Measurements from ENCODE around the gene FARP1.

FARP1 gene

DNA sequence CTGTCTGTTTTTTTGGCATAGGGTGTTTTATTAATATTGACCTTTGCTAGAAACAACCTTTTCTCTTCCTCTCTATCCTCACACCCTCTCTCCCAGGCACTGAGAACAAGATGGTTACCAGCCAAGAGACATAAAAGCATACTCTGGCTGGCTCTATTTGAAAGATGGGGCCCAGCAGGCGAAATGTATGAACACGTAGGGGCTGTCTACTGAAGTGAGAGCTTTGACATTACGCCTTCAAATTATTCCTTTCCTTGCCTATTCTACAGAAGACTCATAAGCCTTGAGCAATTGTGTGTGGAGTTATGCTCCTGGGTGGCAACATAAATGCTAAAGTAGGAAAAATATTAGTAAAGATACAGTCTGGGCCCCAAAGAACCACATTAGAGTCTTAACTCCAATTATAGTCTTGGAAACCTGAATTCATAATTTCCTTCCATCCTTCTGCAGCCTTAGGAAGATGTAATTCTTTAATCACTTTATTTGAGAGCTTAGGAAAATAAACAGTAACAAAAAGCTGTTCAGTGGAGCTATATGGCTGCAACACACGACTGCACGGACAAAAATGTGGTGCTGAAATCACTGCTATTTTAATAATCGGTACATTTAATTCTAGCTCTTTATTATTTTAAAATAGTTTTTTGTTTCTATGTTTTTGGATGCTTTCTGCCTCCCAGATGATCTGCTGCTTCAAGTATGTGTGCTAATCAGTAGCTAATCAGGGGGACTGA lies 156.5 kb downstream of the FARP1 start:
- Histone ChIP-seq H3K27me3 (ENCODE audit: control insufficient read depth, low read length) (no peaks in the 10 kb centered on the region), H3K9me2 (replicated peaks; ENCODE audit: control insufficient read depth, low read length) (no peaks in the 10 kb centered on the region), H3F3A (ENCODE audit: control insufficient read depth, insufficient read depth) (no peaks in the 10 kb centered on the region), H3K79me2 (ENCODE audit: control insufficient read depth, low read length) (no peaks in the 10 kb centered on the region), H3K27ac (ENCODE audit: low read depth, low read length) (no peak overlapping the region), H3K4me1 (ENCODE audit: control insufficient read depth, low read length) (no peaks in the 10 kb centered on the region), H3K36me3 (ENCODE audit: control insufficient read depth, low read length) (no peaks in the 10 kb centered on the region), H3K4me2 (ENCODE audit: low read length) (no peak overlapping the region), H4K20me1 (ENCODE audit: control insufficient read depth, insufficient read depth, low read depth, low read length) (no peaks in the 10 kb centered on the region), H3K9me3 (ENCODE audit: control insufficient read depth, insufficient read depth, low read length) (no peaks in the 10 kb centered on the region), H3K4me3 (ENCODE audit: low read length) (no peak overlapping the region)
- TF ChIP-seq, protein P1, sequence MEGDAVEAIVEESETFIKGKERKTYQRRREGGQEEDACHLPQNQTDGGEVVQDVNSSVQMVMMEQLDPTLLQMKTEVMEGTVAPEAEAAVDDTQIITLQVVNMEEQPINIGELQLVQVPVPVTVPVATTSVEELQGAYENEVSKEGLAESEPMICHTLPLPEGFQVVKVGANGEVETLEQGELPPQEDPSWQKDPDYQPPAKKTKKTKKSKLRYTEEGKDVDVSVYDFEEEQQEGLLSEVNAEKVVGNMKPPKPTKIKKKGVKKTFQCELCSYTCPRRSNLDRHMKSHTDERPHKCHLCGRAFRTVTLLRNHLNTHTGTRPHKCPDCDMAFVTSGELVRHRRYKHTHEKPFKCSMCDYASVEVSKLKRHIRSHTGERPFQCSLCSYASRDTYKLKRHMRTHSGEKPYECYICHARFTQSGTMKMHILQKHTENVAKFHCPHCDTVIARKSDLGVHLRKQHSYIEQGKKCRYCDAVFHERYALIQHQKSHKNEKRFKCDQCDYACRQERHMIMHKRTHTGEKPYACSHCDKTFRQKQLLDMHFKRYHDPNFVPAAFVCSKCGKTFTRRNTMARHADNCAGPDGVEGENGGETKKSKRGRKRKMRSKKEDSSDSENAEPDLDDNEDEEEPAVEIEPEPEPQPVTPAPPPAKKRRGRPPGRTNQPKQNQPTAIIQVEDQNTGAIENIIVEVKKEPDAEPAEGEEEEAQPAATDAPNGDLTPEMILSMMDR (IDR thresholded peaks at IDR 0.05; ENCODE audit: low read depth, low read length, poor library complexity, severe bottlenecking), result no peak
- no peak for TF ChIP-seq EZH2phosphoT487 (IDR thresholded peaks at IDR 0.05; ENCODE audit: borderline replicate concordance, low read length)

DNA sequence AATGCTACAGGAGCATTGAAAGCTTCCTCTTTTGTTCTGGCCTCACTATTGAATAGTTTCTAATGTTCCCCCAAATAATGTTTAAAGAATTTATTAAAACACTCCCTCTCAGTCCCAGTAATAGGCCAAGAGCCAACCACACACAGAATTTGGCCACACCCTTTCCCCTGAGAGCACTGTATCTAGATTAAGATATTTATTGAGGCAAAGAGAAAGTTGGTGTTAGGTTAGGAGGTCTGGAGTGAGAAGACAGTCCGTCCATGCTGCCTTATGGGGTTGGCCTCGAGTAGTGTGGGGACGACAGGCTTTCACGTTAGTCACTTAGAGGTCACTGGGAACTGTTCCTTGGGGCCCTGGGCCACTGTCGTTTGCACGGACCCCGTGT lies 157.1 kb downstream of the FARP1 start:
- H3K4me2 ChIP-seq (ENCODE audit: low read length), result no peak overlapping the region
- H4K20me1 ChIP-seq (ENCODE audit: control insufficient read depth, insufficient read depth, low read depth, low read length), result no peaks in the 10 kb centered on the region
- no peaks in the 10 kb centered on the region for H3K27me3 ChIP-seq (ENCODE audit: control insufficient read depth, low read length)
- H3K9me3 ChIP-seq (ENCODE audit: control insufficient read depth, insufficient read depth, low read length), result no peaks in the 10 kb centered on the region
- no peaks in the 10 kb centered on the region for H3K4me1 ChIP-seq (ENCODE audit: control insufficient read depth, low read length)
- no peak overlapping the region for H3K27ac ChIP-seq (ENCODE audit: low read depth, low read length)
- H3K9me2 ChIP-seq (replicated peaks; ENCODE audit: control insufficient read depth, low read length), result no peaks in the 10 kb centered on the region
- no peaks in the 10 kb centered on the region for H3K36me3 ChIP-seq (ENCODE audit: control insufficient read depth, low read length)
- H3K79me2 ChIP-seq (ENCODE audit: control insufficient read depth, low read length), result no peaks in the 10 kb centered on the region
- H3F3A ChIP-seq (ENCODE audit: control insufficient read depth, insufficient read depth), result no peaks in the 10 kb centered on the region
- TF ChIP-seq, protein P1 (IDR thresholded peaks at IDR 0.05; ENCODE audit: low read depth, low read length, poor library complexity, severe bottlenecking), result no peak
- no peak for TF ChIP-seq EZH2phosphoT487 (IDR thresholded peaks at IDR 0.05; ENCODE audit: borderline replicate concordance, low read length)
- H3K4me3 ChIP-seq (ENCODE audit: low read length), result no peak overlapping the region

DNA sequence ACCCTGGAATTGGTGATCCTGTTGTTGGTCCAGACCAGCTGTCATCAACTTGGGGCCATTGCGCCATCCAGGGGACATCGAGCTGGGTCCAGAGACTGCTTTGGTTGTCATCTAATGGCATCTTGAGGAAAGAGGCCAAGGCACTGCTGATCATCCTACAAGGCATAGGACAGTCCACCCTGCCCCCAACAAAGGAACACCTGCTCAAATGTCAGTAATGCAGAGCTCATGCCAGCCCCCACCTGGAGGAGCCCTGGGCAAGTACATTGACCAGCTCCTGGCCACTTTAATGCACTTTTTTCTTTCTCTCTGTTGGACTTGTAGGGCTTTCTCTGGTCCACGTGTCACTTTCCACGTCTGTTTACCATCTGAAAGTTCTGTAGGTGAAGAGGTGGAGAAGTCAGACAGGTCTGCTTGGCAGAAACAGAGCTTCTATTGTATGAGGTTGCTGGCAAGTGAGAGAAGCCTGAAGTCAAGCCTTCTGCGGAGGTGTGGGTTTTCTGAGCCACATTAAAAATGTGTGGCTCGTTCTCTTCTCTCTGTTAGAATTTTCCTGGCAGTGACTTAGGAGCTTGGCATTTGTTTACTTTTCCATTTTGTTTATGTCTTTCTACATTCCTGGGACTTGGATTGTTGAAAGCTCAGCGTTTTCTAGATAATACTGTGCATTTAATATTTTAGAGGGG lies 158.2 kb downstream of the FARP1 start:
- Histone ChIP-seq H3K36me3 (ENCODE audit: control insufficient read depth, low read length) (no peaks in the 10 kb centered on the region), H3K27me3 (ENCODE audit: control insufficient read depth, low read length) (no peaks in the 10 kb centered on the region), H3K27ac (ENCODE audit: low read depth, low read length) (no peak overlapping the region), H4K20me1 (ENCODE audit: control insufficient read depth, insufficient read depth, low read depth, low read length) (no peaks in the 10 kb centered on the region), H3K4me2 (ENCODE audit: low read length) (no peak overlapping the region), H3K4me3 (ENCODE audit: low read length) (no peak overlapping the region), H3F3A (ENCODE audit: control insufficient read depth, insufficient read depth) (no peaks in the 10 kb centered on the region), H3K9me3 (ENCODE audit: control insufficient read depth, insufficient read depth, low read length) (no peaks in the 10 kb centered on the region), H3K9me2 (replicated peaks; ENCODE audit: control insufficient read depth, low read length) (no peaks in the 10 kb centered on the region), H3K4me1 (ENCODE audit: control insufficient read depth, low read length) (no peaks in the 10 kb centered on the region), H3K79me2 (ENCODE audit: control insufficient read depth, low read length) (no peaks in the 10 kb centered on the region)
- TF ChIP-seq, protein P1 (IDR thresholded peaks at IDR 0.05; ENCODE audit: low read depth, low read length, poor library complexity, severe bottlenecking), result no peak
- no peak for TF ChIP-seq EZH2phosphoT487 (IDR thresholded peaks at IDR 0.05; ENCODE audit: borderline replicate concordance, low read length)

All from DOHH2 (cell line).